ENCODE data around the gene B3GALT6.
A peak's percentile ranks its signal among the peaks of the same experiment; 100 is the strongest.
"Not testable (repeated sequence)": the region's sequence is repeated elsewhere in the genome, so short reads cannot be mapped to it uniquely, and the experiment has no call there.

The B3GALT6 gene

DNA sequence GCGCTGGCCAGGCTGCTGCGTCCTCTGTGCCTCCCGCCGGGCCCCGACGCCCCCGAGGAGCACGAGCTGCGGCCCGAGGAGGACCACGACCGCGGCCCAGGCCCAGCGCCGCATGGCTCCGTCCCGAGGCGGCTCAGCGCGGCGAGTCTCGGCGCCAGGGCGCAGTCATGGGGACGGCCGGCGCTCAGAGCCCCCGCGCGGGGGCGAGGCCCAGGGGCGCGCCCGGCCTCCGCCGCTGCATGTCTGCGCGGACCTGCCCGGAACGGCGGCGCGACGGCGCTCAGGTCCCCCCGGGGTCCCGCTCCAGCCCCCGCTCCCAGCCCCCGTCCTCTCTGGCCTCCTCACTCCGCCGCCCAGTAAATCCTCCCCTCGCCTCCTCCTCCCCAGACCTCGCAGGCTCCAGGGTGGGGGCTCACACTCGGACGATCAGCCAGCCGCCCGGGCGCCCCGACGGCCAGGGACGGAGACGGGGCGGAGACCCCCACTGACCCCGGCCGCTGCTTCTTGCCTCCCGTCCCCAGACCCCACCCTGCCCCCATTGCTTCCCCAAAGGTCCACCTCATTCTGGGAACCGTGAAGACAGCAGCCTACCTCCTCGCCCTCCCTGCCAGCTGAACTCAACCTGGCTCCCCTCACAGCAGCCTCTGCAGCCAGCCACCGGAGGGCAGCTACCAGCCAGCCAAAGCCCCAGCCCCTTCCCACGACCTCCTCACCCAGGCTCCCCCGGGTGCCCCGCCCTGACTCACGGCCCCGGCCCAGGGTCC is 14.7 kb downstream of the B3GALT6 start, which contains the start of gene C1QTNF12:
TSS of gene C1QTNF12 (minus strand) at position 146 of the 764 bp plus-strand sequence. CDS start at position 114, 32 bp downstream.
- DNase-seq, result no peak

GRCh38 chr1:1247341-1247913 is 15.4 kb downstream of the B3GALT6 start:
- no peak for DNase-seq

DNA sequence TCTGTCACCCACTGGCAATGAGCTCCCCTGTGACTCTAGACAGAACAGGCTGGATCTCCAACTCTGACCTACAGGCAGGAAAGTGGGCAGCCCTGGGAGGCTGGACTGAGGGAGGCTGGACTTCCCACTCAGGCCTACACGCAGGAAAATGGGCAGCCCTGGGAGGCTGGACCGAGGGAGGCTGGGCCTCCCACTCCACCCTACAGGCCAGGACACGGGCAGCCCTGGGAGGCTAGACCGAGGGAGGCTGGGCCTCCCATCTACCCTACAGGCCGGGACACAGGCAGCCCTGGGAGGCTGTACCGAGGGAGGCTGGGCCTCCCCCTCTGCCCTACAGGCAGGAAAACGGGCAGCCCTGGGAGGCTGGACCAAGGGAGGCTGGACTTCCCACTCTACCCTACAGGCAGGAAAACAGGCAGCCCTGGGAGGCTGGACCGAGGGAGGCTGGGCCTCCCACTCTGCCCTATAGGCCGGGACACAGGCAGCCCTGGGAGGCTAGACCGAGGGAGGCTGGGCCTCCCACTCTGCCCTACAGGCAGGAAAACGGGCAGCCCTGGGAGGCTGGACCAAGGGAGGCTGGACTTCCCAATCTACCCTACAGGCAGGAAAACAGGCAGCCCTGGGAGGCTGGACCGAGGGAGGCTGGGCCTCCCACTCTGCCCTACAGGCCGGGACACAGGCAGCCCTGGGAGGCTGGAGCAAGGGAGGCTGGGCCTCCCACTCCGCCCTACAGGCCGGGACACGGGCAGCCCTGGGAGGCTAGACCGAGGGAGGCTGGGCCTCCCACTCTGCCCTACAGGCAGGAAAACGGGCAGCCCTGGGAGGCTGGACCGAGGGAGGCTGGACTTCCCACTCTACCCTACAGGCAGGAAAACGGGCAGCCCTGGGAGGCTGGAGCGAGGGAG is 16.2 kb downstream of the B3GALT6 start:
- not testable (repeated sequence) for DNase-seq

- DNase-seq, result no peak
Observed at GRCh38 chr1:1250786-1251284, 18.8 kb downstream of the B3GALT6 start.

DNA sequence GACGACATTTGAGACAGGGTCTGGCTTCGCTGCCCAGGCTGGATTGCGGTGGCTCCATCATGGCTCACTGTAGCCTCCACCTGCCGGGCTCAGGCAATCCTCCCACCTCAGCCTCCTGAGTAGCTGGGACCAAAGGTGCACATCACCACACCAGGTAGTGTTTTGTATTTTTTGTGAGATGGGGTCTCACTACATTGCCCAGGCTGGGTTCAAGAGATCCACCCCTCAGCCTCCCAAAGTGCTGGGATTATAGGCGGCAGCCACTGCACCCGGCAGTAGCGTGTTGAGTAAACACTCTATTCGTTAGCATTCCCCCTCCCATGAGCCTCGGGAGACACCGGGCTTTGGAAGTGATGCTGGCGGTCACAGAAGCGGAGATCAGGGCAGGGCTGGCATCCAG is 21.3 kb downstream of the B3GALT6 start:
- DNase-seq, result no peak

- DNase-seq, result no peak
Observed at GRCh38 chr1:1253972-1254666, 22.1 kb downstream of the B3GALT6 start.

- DNase-seq, result no peak
Observed at GRCh38 chr1:1254667-1254998, 22.6 kb downstream of the B3GALT6 start.

DNA sequence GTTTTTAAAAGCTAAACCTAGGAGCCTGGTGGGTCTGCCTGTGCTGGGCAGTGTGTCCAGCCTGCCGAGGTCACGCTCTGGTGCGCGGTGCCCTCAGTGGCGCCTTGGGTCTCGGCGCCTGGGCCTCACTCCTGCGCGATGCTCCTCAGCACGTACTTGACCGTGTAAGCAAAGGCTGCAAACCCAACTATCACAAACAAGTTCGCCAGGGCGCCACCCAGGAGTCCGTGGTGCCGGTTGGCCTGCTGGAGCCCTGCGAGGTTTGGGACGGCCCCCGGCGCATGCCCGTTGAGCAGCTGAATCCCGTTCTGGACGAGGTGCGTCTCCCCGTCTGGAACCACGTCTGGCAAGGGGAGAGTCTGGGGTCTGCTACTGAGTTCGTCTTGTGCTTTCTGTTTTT is 23.0 kb downstream of the B3GALT6 start:
- DNase-seq, result no peak

- DNase-seq, result no peak
Observed at GRCh38 chr1:1255611-1256010, 23.6 kb downstream of the B3GALT6 start.

DNA sequence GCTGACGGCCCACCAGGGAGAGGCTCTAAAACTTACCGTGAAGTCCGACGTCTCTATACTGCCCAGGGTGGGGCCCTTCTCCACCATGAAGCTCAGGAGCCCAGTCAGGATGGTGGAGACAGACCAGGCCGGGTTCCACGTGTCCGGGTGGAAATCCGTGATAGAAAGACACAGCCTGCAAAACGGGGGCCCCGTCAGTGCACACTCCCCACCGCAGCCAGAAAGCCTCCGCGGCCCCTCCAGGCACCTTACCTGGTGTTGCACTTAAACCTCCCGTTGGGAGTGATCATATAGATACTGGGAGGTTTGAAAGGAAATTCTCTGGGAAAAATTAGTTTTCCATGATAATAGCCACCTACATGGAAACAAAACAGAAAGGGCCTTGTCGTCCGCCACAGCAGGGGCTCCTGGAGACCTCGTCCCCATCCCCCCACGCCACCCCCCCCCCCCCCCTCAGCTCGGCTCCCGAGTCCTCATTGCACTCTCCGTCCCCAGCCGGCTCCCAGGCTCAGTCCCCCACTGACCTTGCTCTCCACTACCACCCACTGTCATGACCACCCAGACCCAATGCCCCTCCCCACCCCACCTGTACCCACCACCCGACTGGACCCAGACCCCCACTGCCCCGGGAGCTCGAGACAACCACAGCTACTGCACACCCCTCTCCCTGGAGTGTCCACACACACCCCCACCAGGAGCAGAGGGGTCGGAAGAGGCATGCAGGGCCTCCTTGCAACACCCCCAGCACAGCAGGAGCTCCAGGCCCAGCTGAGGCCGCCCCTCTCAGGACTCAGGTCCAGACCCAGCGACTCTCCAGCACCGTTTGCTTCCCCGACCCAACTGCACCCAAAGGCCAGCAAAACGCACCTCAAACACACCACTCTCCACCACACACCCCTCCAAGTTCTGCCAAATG is 25.2 kb downstream of the B3GALT6 start:
- no peak for DNase-seq

GRCh38 chr1:1259119-1259488 is 27.1 kb downstream of the B3GALT6 start:
- DNase-seq, result no peak

GRCh38 chr1:1259540-1259939 is 27.5 kb downstream of the B3GALT6 start:
- no peak for DNase-seq

GRCh38 chr1:1259951-1260600 is 28.0 kb downstream of the B3GALT6 start:
- peak; percentile 79 to 81 for DNase-seq

DNA sequence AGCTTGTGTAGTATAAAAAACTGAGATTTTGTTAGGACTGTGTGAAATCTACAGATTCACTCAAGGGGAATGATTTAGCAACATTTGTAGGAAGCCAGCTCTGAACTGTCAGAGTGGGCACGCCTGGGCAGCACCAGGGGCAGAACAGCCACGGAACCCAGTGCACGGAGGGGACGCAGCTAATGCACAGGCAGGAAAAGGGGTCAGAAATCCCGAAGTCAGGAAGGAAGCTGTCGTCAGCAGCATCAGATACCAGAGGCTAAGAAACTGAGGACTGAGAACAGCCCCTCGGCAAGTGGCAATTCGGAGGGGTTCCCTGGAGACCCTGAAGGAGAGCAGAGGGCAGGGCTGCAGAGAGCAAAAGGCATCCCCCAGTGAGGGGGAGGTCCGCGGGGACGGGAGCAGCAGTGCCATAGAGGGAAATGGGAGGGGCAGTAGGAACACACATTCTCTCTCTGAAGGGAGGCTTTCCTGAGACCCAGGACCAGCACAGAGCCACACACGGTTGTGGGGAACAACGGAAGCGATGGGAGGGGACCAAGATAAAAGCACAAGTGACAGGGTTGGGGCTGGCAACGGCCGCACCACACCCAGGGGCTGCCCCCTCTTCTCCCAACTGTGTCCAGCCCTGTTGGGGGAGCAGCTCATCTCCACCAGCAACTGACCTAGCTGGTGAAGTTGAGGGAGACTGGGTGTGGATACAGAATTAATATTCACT is 29.0 kb downstream of the B3GALT6 start:
- DNase-seq, result peak; percentile 85 to 86

DNA sequence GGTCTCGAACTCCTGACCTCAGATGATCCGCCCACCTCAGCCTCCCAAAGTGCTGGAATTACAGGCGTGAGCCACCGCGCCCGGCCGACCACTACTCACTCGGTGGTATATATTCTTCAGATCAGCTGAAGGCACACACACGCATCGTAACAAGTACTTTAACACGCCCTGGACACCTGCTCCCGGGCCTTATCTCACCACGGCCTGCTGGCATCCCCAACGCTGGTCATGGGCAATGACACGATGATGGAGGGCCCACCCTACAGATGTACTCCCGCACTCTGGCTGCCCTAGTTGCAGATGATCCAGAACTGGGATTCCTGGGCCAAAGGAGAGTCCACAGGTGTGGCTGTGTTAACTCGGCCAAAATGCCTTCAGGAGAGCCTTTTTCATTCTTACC is 30.0 kb downstream of the B3GALT6 start:
- no peak for DNase-seq

DNA sequence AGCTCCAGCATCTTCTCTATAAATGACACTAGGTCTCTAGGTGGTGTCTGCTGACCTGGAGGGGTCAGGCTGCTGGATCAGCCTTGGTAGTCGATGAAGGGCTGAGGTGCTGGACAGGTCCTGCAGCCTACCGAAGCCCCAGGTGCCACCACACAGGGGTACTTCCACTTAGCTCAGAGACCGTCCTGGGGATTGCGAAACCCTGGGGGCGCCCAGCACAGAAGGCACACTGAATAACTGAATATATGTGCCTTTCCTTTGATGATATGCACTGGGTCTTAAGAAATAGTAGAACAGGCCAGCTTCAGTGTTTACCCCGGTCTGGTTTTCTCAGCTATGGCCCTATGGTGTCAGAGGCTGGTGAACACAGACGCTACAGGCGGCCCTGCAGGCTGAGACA is 30.7 kb downstream of the B3GALT6 start:
- DNase-seq, result no peak

DNA sequence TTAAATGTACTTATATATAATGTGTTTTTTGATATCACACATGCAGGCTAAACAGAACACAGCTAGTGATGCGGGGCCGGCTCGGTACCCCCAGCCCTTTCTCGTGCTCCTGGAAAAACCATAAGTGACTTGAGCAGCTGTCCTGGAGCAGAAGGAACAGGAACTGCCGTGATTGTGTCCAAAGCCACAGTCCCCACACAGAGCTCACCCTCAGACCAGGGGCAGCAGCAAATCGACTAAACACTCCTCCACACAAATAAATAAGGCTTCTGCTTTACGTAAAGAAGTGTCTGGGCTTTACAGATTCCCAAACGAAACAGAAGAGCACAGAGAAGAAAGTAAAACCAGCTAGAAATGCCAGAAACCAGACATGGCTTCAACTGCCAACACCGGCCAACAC is 32.0 kb downstream of the B3GALT6 start:
- no peak for DNase-seq

GRCh38 chr1:1264868-1265272 is 32.8 kb downstream of the B3GALT6 start:
- peak; percentile 9 to 34 for DNase-seq

GRCh38 chr1:1267488-1268283 is 35.6 kb downstream of the B3GALT6 start:
- DNase-seq, result no peak

GRCh38 chr1:1268284-1268682 is 36.2 kb downstream of the B3GALT6 start:
- DNase-seq, result no peak
